ENCODE data around the gene FAM118A. TPM values are rescaled to one million over a fixed set of nuclear protein-coding genes. Genes with fewer than 3 reads are reported as not detected.

FAM118A gene
- total and polyA plus RNA-seq, 2 of the 8 experiments (the other 6 are each of a cell fraction or from before 2014, with no cell fraction given): 8.5 to 18.6 TPM

GRCh38 chr22:45321827-45322226 lies 12.1 kb downstream of the FAM118A start:
- H4K91ac ChIP-seq (replicated peaks; ENCODE audit: insufficient read length, low read length): no peak overlapping the region
- no peak overlapping the region for H2BK5ac ChIP-seq (ENCODE audit: low read depth, low read length)
- H3K27ac ChIP-seq (ENCODE audit: low read depth, low read length): no peak overlapping the region
- no peak overlapping the region for H2BK120ac ChIP-seq (replicated peaks; ENCODE audit: low read depth, low read length)
- peak overlapping the region; percentile 57; the same call in 1 of the 2 replicates for H4K8ac ChIP-seq (ENCODE audit: extremely low read depth, insufficient read depth, low read length)
- ChIA-PET CTCF (ENCODE audit: partially characterized antibody) (interaction anchor here (0.5 to 2.8 kb wide), 3 partner anchors 13 to 199 kb away, joined by 3 to 19 read pairs (median 3); no protein-coding TSS in a partner anchor), POLR2A (ENCODE audit: partially characterized antibody) (no interaction called here)
- no peak overlapping the region for H3K4me2 ChIP-seq (ENCODE audit: insufficient read depth in 1 of 2, low read depth in 2 of 2, low read length in 2 of 2)
- no peaks in the 10 kb centered on the region; a peak in 3 of 7 replicates for H3K4me1 ChIP-seq (replicated peaks in 1 of 4; ENCODE audit: control insufficient read depth in 3 of 4, insufficient read depth in 4 of 4, low read length in 3 of 4)
- H3K4me3 ChIP-seq (ENCODE audit: extremely low read depth in 1 of 4, insufficient read depth in 2 of 4, low read depth in 3 of 4, low read length in 4 of 4): no peak overlapping the region
- peaks cover 5% of the 10 kb centered on the region for H3K79me1 ChIP-seq (ENCODE audit: low read depth, low read length)
- H3K14ac ChIP-seq (ENCODE audit: insufficient read length): no peak overlapping the region
- H3K18ac ChIP-seq (ENCODE audit: extremely low read depth, low read length): no peak overlapping the region
- H3K27me3 ChIP-seq (replicated peaks in 1 of 4; ENCODE audit: control insufficient read depth in 3 of 4, extremely low read depth in 1 of 4, insufficient read depth in 3 of 4, low read length in 3 of 4): no peaks in the 10 kb centered on the region
- DNase-seq (ENCODE audit: low read depth in 1 of 2, low spot score in 2 of 2) (no peak), FAIRE-seq (no peak)
- H3K36me3 ChIP-seq (ENCODE audit: control insufficient read depth in 2 of 4, insufficient read depth in 4 of 4, low read length in 3 of 4): peaks cover 0 to 10% (median 6%) of the 10 kb centered on the region in 4 experiments; a peak in 4 of 8 replicates
- H3K79me2 ChIP-seq (ENCODE audit: control insufficient read depth in 1 of 2, insufficient read depth in 2 of 2, low read length in 2 of 2): peaks cover 0 to 38% of the 10 kb centered on the region in 2 experiments; a peak in 3 of 4 replicates
- TF ChIP-seq HDAC2 (IDR thresholded peaks at IDR 0.05; ENCODE audit: borderline replicate concordance in 1 of 2, low read depth in 2 of 2, low read length in 2 of 2) (no peak), TEAD4 (IDR thresholded peaks at IDR 0.05; ENCODE audit: low read depth, low read length) (no peak)
- H2AFZ ChIP-seq (ENCODE audit: low read length): no peak overlapping the region
- H2AK5ac ChIP-seq (ENCODE audit: low read depth, low read length): no peak overlapping the region
- no peaks in the 10 kb centered on the region for H3K23me2 ChIP-seq (ENCODE audit: low read depth, low read length)
- no peak overlapping the region for H2BK12ac ChIP-seq (ENCODE audit: low read depth, low read length)
- no peak overlapping the region for H3K56ac ChIP-seq (replicated peaks; ENCODE audit: insufficient read length, low read depth, low read length)
- H3K23ac ChIP-seq (ENCODE audit: insufficient read length): no peak overlapping the region
- no peak overlapping the region for H2BK15ac ChIP-seq (ENCODE audit: low read length)
- no peak overlapping the region for H3K9ac ChIP-seq (replicated peaks in 1 of 4; ENCODE audit: extremely low read depth in 1 of 4, low read depth in 3 of 4, low read length in 3 of 4)
- no peak overlapping the region for H2BK20ac ChIP-seq (ENCODE audit: low read length)
- no peaks in the 10 kb centered on the region for H3K9me3 ChIP-seq (ENCODE audit: insufficient read depth in 2 of 2, low read depth in 1 of 2, low read length in 1 of 2)
- H3K4ac ChIP-seq (replicated peaks; ENCODE audit: insufficient read length, low read depth, low read length): no peak overlapping the region
- WGBS, 2 experiments (ENCODE audit: extremely low coverage in 1 of 2, insufficient coverage in 1 of 2, insufficient read length in 1 of 2, insufficient replicate concordance in 2 of 2, low coverage in 1 of 2, low lambda C conversion rate in 2 of 2, missing lambda C conversion rate in 1 of 2): 86% methylated on average over 10 of the region's 12 CpGs; no CpG with 5 or more reads in 1 of the 2 experiments
- no peak overlapping the region for H4K5ac ChIP-seq (ENCODE audit: insufficient read length, low read depth, low read length)
- peaks cover 0 to 10% of the 10 kb centered on the region in 2 experiments for H4K20me1 ChIP-seq (replicated peaks in 1 of 2; ENCODE audit: control insufficient read depth in 1 of 2, insufficient read depth in 2 of 2, low read length in 2 of 2)
